SK-N-SH (cell line): ENCODE measurements around the gene APOBR. TPM values are rescaled to one million over a fixed set of nuclear protein-coding genes. Genes with fewer than 3 reads are reported as not detected.

Experiments
- CTCF ChIA-PET: fragments of 300-600, 350-600 bp; formaldehyde crosslinking; extraction: SDS; loops from one replicate; lab custom pipeline; 2021; lab: Yijun Ruan, JAX
- POLR2A ChIA-PET: fragments of 350-600 bp; sonication (Branson Sonifier 250); formaldehyde crosslinking; extraction: SDS; loops from one replicate; lab custom pipeline; 2020; ENCODE audit warnings: antibody characterized with exemption, inconsistent platforms; lab: Yijun Ruan, JAX
- DNase-seq: peaks from one replicate; pipeline ENCODE4 v3.0.0; 2012
- H2AFZ ChIP-seq: fragments of 200-600 bp; sonication (generic); 2 replicates; pipeline ENCODE4 v1.8.1; 2016; ENCODE audit warnings: antibody characterized with exemption, mild to moderate bottlenecking, low read depth
- H3F3A ChIP-seq: fragments of 200-600 bp; sonication (generic); replicated peaks from 2 replicates; pipeline ENCODE3; 2016; ENCODE audit warnings: antibody characterized with exemption, mild to moderate bottlenecking; ENCODE audit not compliant: insufficient read depth
- H3K27ac ChIP-seq, 2 experiments: fragments of 200-500 bp in 1 of 2; fragments of 200-600 bp in 1 of 2; sonication (Bioruptor generic) in 1 of 2; sonication (generic), shearing (Covaris generic) in 1 of 2; 2 replicates each; pipeline versions ENCODE4 v1.5.1 to v1.6.1; 2014 to 2016; ENCODE audit warnings: low read depth in 2 of 2, inconsistent platforms in 1 of 2, low read length in 1 of 2, mild to moderate bottlenecking in 1 of 2, mixed read lengths in 1 of 2
- H3K27me3 ChIP-seq: fragments of 200-600 bp; sonication (generic), shearing (Covaris generic); 2 replicates; pipeline ENCODE4 v1.6.1; 2016; ENCODE audit warnings: mixed run types; ENCODE audit not compliant: insufficient read depth
- H3K36me3 ChIP-seq, 2 experiments: fragments of 200-500 bp in 1 of 2; fragments of 200-600 bp in 1 of 2; sonication (Bioruptor generic) in 1 of 2; sonication (generic) in 1 of 2; replicated peaks in 1 of 2; 2 replicates each; pipeline versions ENCODE3 to v1.5.1; 2014 to 2016; ENCODE audit warnings: low read length in 1 of 2, mild to moderate bottlenecking in 1 of 2; ENCODE audit not compliant: insufficient read depth in 2 of 2, control insufficient read depth in 1 of 2
- H3K4me1 ChIP-seq, 2 experiments: fragments of 200-500 bp in 1 of 2; fragments of 200-600 bp in 1 of 2; sonication (Bioruptor generic) in 1 of 2; sonication (generic), shearing (Covaris generic) in 1 of 2; 2 replicates each; pipeline versions ENCODE4 v1.5.1 to v1.6.1; 2014 to 2016; ENCODE audit warnings: low read depth in 1 of 2, low read length in 1 of 2, mixed run types in 1 of 2; ENCODE audit not compliant: insufficient read depth in 2 of 2, control insufficient read depth in 1 of 2
- H3K4me2 ChIP-seq: fragments of 200-600 bp; sonication (generic), shearing (Covaris generic); 2 replicates; pipeline ENCODE4 v1.6.1; 2017; ENCODE audit warnings: mixed run types
- H3K4me3 ChIP-seq, 2 experiments: fragments of 200-500 bp in 1 of 2; fragments of 200-600 bp in 1 of 2; sonication (Bioruptor generic) in 1 of 2; sonication (generic), shearing (Covaris generic) in 1 of 2; 2 replicates each; pipeline versions ENCODE4 v1.5.1 to v1.8.1; 2014 to 2016; ENCODE audit warnings: low read depth in 2 of 2, inconsistent platforms in 1 of 2, low read length in 1 of 2, mild to moderate bottlenecking in 1 of 2, mixed read lengths in 1 of 2, moderate library complexity in 1 of 2
- H3K79me2 ChIP-seq: fragments of 200-600 bp; sonication (generic); 2 replicates; pipeline ENCODE4 v1.8.1; 2017; ENCODE audit warnings: mild to moderate bottlenecking; ENCODE audit not compliant: insufficient read depth
- H3K9ac ChIP-seq: fragments of 200-600 bp; sonication (generic); 2 replicates; pipeline ENCODE4 v1.6.1; 2017; ENCODE audit warnings: mixed run types
- H3K9me2 ChIP-seq: fragments of 200-600 bp; sonication (generic); 2 replicates; pipeline ENCODE4 v1.6.1; 2017; ENCODE audit warnings: mixed run types
- H3K9me3 ChIP-seq: fragments of 200-600 bp; sonication (generic); 2 replicates; pipeline ENCODE4 v1.6.1; 2017; ENCODE audit warnings: mixed run types, mild to moderate bottlenecking, moderate library complexity
- H4K20me1 ChIP-seq: fragments of 200-600 bp; sonication (generic); 2 replicates; pipeline ENCODE4 v1.6.1; 2017; ENCODE audit warnings: mild to moderate bottlenecking, mixed run types; ENCODE audit not compliant: insufficient read depth
- EP300 ChIP-seq, 2 experiments: IDR thresholded peaks; 2 replicates each; pipeline versions ENCODE4 v1.4.0 to v1.6.1; 2012; ENCODE audit warnings: borderline replicate concordance in 1 of 2, low read depth in 1 of 2, low read length in 1 of 2
- FOSL2 ChIP-seq: IDR thresholded peaks from 2 replicates; pipeline ENCODE4 v1.4.0; 2012; ENCODE audit warnings: low read depth, mild to moderate bottlenecking, moderate library complexity, borderline replicate concordance
- FOXJ3 ChIP-seq: sonication (generic); formaldehyde crosslinking; IDR thresholded peaks from 2 replicates; pipeline ENCODE4 v1.5.1; 2020; ENCODE audit warnings: mild to moderate bottlenecking, missing genetic modification reagents
- GABPA ChIP-seq: IDR thresholded peaks from 2 replicates; pipeline ENCODE4 v1.4.0; 2012; ENCODE audit warnings: low read depth, mild to moderate bottlenecking
- IRF3 ChIP-seq: fragments of 150-350 bp; IDR thresholded peaks from 2 replicates; pipeline ENCODE4 v1.6.1; 2016; ENCODE audit warnings: mild to moderate bottlenecking, low read depth, low read length
- JUND ChIP-seq: IDR thresholded peaks from 2 replicates; pipeline ENCODE4 v1.4.0; 2012
- NFIC ChIP-seq: IDR thresholded peaks from 2 replicates; pipeline ENCODE4 v1.4.0; 2012; ENCODE audit warnings: borderline replicate concordance
- NRF1 ChIP-seq: IDR thresholded peaks from 2 replicates; pipeline ENCODE4 v1.6.1; 2012; ENCODE audit warnings: low read depth, mild to moderate bottlenecking, low read length
- PBX3 ChIP-seq: IDR thresholded peaks from 2 replicates; pipeline ENCODE4; 2012
- RCOR1 ChIP-seq: fragments of 150-350 bp; IDR thresholded peaks from 2 replicates; pipeline ENCODE4 v1.6.1; 2017; ENCODE audit warnings: antibody characterized with exemption, low read length
- RFX5 ChIP-seq: IDR thresholded peaks from 2 replicates; pipeline ENCODE4 v1.6.1; 2012; ENCODE audit warnings: mild to moderate bottlenecking, improper control_type of control experiment, low read length
- RXRA ChIP-seq: IDR thresholded peaks from 2 replicates; pipeline ENCODE4 v1.4.0; 2012; ENCODE audit warnings: low read depth, mild to moderate bottlenecking, borderline replicate concordance
- SIN3A ChIP-seq: IDR thresholded peaks from 2 replicates; pipeline ENCODE4 v1.6.1; 2012; ENCODE audit warnings: low read depth, mild to moderate bottlenecking, low read length, moderate library complexity, borderline replicate concordance
- TCF12 ChIP-seq: IDR thresholded peaks from 2 replicates; pipeline ENCODE4 v1.4.0; 2012
- TEAD4 ChIP-seq: IDR thresholded peaks from 2 replicates; pipeline ENCODE4 v1.4.0; 2012; ENCODE audit warnings: mild to moderate bottlenecking, borderline replicate concordance; ENCODE audit not compliant: insufficient read depth
- USF1 ChIP-seq: IDR thresholded peaks from 2 replicates; pipeline ENCODE4 v1.4.0; 2012; ENCODE audit warnings: low read depth, borderline replicate concordance
- USF2 ChIP-seq: fragments of 150-350 bp; IDR thresholded peaks from 2 replicates; pipeline ENCODE4 v1.6.1; 2017; ENCODE audit warnings: antibody characterized with exemption, low read length, low read depth, borderline replicate concordance
- YY1 ChIP-seq: IDR thresholded peaks from 2 replicates; pipeline ENCODE4 v1.4.0; 2012; ENCODE audit warnings: low read depth, mild to moderate bottlenecking
- ZBTB33 ChIP-seq: IDR thresholded peaks from 2 replicates; pipeline ENCODE4 v1.4.0; 2012; ENCODE audit warnings: low read depth, borderline replicate concordance
- WGBS: methylation state at CpG from one replicate; pipeline ENCODE4 v1.1.6; 2017; ENCODE audit warnings: low lambda C conversion rate; 5-methylcytosine and 5-hydroxymethylcytosine counted together
- polyA plus RNA-seq, 3 experiments: library from polyadenylated mRNA; depleted of rRNA; stranded (reverse); fragments of >200 nt; gene quantifications; 2 replicates each; pipeline ENCODE4 v1.2.3, GENCODE V29; 2012

Gene APOBR
- polyA plus RNA-seq, 1 of the 3 experiments (the other 2 are of a cell fraction): not detected

GRCh38 chr16:28531777-28532744 lies 37.6 kb downstream of the APOBR start:
- Histone ChIP-seq H3F3A (no peaks in the 10 kb centered on the region), H4K20me1 (no peaks in the 10 kb centered on the region), H3K27ac (no peak overlapping the region), H3K79me2 (no peaks in the 10 kb centered on the region), H3K9me2 (no peaks in the 10 kb centered on the region), H3K4me1 (no peaks in the 10 kb centered on the region), H2AFZ (no peak overlapping the region), H3K9ac (no peak overlapping the region), H3K36me3 (no peaks in the 10 kb centered on the region), H3K9me3 (no peaks in the 10 kb centered on the region), H3K4me2 (no peak overlapping the region), H3K4me3 (no peak overlapping the region), H3K27me3 (no peaks in the 10 kb centered on the region)
- CTCF ChIA-PET: no interaction called here
- POLR2A ChIA-PET: no interaction called here
- WGBS: 62% methylated on average over 9 of the region's 9 CpGs
- no peak for TF ChIP-seq GABPA
- TF ChIP-seq RFX5: no peak
- no peak for TF ChIP-seq RCOR1
- DNase-seq: no peak

- Histone ChIP-seq H3K4me1 (no peaks in the 10 kb centered on the region), H4K20me1 (no peaks in the 10 kb centered on the region), H3K27me3 (no peaks in the 10 kb centered on the region), H2AFZ (no peak overlapping the region)
- POLR2A ChIA-PET: no interaction called here
- no peak for DNase-seq
- TF ChIP-seq RXRA (no peak), JUND (no peak), NRF1 (no peak), SIN3A (no peak), USF2 (no peak), USF1 (no peak), FOXJ3 (CRISPR knock-in tag) (no peak), PBX3 (no peak), TEAD4 (no peak), EP300 (IDR thresholded peaks at IDR 0.05; ENCODE audit: borderline replicate concordance in 1 of 2, low read depth in 1 of 2, low read length in 1 of 2) (no peak), RFX5 (no peak), YY1 (no peak), IRF3 (no peak), TCF12 (no peak), ZBTB33 (no peak), FOSL2 (no peak), NFIC (no peak)
- TF ChIP-seq, all 33 proteins: peak for 0
- CTCF ChIA-PET: interaction anchor here (0.6 kb wide), 1 partner anchor 947 kb away, joined by 3 read pairs; no protein-coding TSS in a partner anchor
- WGBS: 79% methylated on average over 5 of the region's 5 CpGs
- no peaks in the 10 kb centered on the region for H3K36me3 ChIP-seq
- H3K9me3 ChIP-seq: no peaks in the 10 kb centered on the region
- no peaks in the 10 kb centered on the region for H3K79me2 ChIP-seq
- H3K9me2 ChIP-seq: no peaks in the 10 kb centered on the region
- H3F3A ChIP-seq: no peaks in the 10 kb centered on the region
- H3K4me3 ChIP-seq: no peak overlapping the region
- H3K4me2 ChIP-seq: no peak overlapping the region
- no peak overlapping the region for H3K9ac ChIP-seq
- no peak overlapping the region for H3K27ac ChIP-seq
Observed at GRCh38 chr16:28532940-28533647, 38.7 kb downstream of the APOBR start.
